Globus pallidus (tissue), 1 donor: Measurements from ENCODE around the gene GBF1.
"Not testable (repeated sequence)": the region's sequence is repeated elsewhere in the genome, so short reads cannot be mapped to it uniquely, and the experiment has no call there.

Source experiments
- DNase-seq: peaks from one replicate; pipeline ENCODE4 v3.0.0-alpha.2; 2015; ENCODE audit warnings: low spot score

GBF1 gene

GRCh38 chr10:102245082-102245931, at the start of gene GBF1:
Gene GBF1 (plus strand): TSS chr10:102245532. CDS start chr10:102258939, 13,407 bp downstream.
- DNase-seq, result peak; percentile 100

- no peak for DNase-seq
These were observed 48.4 kb upstream of the GBF1 start for GRCh38 chr10:102196893-102197292.

GRCh38 chr10:102198027-102198426, 47.3 kb upstream of the GBF1 start:
- DNase-seq, result no peak

- no peak for DNase-seq
These were observed 44.3 kb upstream of the GBF1 start for GRCh38 chr10:102200751-102201640.

GRCh38 chr10:102202386-102202785, 42.9 kb upstream of the GBF1 start:
- DNase-seq, result no peak

- no peak for DNase-seq
These were observed 36.9 kb upstream of the GBF1 start for GRCh38 chr10:102208311-102209035.

- no peak for DNase-seq
These were observed 33.6 kb upstream of the GBF1 start for GRCh38 chr10:102211615-102212299.

- DNase-seq, result not testable (repeated sequence)
These were observed 31.7 kb upstream of the GBF1 start for GRCh38 chr10:102213599-102213998.

GRCh38 chr10:102219370-102219769, 26.0 kb upstream of the GBF1 start:
- DNase-seq, result no peak

- no peak for DNase-seq
These were observed 24.7 kb upstream of the GBF1 start for GRCh38 chr10:102220612-102221011.

GRCh38 chr10:102222797-102223196, 22.5 kb upstream of the GBF1 start:
- DNase-seq, result no peak

- DNase-seq, result peak; percentile 89
These were observed 19.4 kb upstream of the GBF1 start, which contains the start of gene ELOVL3 for GRCh38 chr10:102225646-102226541. Gene ELOVL3 (plus strand): TSS chr10:102226299. CDS start chr10:102226549, 250 bp downstream.

- DNase-seq, result no peak
These were observed 18.8 kb upstream of the GBF1 start for GRCh38 chr10:102226542-102226870.

GRCh38 chr10:102227050-102227449, 18.3 kb upstream of the GBF1 start:
- no peak for DNase-seq

GRCh38 chr10:102229810-102230263, 15.5 kb upstream of the GBF1 start:
- peak; percentile 56 for DNase-seq

- no peak for DNase-seq
These were observed 15.0 kb upstream of the GBF1 start for GRCh38 chr10:102230264-102230860.

GRCh38 chr10:102230861-102231356, 14.4 kb upstream of the GBF1 start:
- no peak for DNase-seq

- no peak for DNase-seq
These were observed 13.7 kb upstream of the GBF1 start for GRCh38 chr10:102231357-102232318.

GRCh38 chr10:102233997-102234396, 11.3 kb upstream of the GBF1 start:
- no peak for DNase-seq
